HG03280 (cell line): ENCODE measurements around the gene ACAP2.
"Not testable (repeated sequence)": the region's sequence is repeated elsewhere in the genome, so short reads cannot be mapped to it uniquely, and the experiment has no call there.

Source experiments
- ATAC-seq: cut with Tn5 transposase; IDR thresholded peaks from one replicate; pipeline ENCODE4 v1.9.1; 2021; ENCODE audit warnings: mild to moderate bottlenecking, moderate library complexity; ENCODE audit not compliant: unreplicated experiment

Gene ACAP2

DNA sequence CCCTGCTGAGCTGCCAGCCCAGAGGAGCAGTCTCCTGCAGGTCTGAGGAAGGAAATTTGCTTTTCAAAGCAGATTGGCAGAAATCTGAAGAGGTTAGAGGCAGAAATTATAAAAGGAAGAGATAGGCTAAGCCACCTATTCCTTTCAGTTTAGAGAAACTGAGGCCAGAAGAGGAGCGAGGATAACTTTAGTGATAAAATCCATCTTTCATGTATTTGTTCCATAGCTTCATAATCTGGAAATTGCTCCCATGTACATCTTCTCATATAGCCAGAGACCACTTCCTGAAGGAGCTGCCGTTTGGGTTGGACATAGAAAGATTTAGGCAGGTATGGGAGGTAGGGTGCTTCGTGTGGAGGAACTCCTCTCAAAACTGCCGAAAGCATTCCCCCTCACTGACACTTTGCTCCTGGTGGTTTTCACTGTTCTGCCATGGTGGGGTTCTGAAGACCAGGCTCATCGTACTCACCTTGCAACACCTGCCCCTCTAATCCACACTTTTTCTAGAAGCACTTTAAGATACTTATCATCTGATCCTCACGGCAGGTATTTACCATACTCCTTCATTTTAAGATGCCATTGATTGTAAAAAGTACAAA, 670 bp upstream of the ACAP2 start:
- ATAC-seq: no peak

- peak; percentile 4 for ATAC-seq
Measured at GRCh38 chr3:195441992-195442572, 738 bp downstream of the ACAP2 start.

GRCh38 chr3:195441476-195441991, 1.3 kb downstream of the ACAP2 start:
- ATAC-seq: no peak

DNA sequence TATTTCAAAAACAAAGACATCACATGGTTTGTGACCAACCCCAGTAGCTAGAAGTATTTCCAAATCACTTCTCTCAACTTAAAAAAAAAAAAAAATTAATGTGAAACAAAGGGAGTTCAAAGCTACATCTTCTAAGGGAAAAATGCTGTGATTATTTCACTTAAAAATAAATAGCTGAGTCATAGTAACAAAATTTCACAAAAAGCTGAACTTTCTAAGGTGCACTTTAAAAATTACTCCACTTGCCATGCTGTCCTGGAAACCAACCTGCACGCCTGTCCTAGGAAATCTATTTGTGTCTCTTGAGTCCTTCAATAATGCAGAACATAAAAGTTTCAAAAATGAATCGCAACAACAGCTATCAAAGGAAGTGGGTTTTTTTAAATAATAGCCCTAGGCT, 1.8 kb downstream of the ACAP2 start:
- ATAC-seq: no peak

DNA sequence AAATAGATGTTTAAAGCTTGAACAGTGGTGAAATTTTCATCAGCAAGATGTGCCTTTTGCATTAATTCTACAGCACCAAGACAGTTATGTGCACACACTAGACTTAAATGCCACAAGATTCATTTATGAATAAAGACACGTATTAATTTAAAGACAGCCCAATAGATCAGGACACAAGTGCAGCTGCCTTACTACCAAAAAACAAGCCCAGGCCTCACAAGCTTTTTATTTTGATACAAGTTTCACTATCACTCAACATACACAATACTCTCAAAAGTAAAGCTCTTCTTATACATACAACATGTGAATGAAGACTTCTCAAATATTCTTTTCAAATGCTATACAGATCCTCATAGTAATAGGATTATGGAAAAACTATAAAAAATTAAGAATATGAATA, 2.4 kb downstream of the ACAP2 start:
- no peak for ATAC-seq

GRCh38 chr3:195438371-195438770, 4.4 kb downstream of the ACAP2 start:
- ATAC-seq: no peak

DNA sequence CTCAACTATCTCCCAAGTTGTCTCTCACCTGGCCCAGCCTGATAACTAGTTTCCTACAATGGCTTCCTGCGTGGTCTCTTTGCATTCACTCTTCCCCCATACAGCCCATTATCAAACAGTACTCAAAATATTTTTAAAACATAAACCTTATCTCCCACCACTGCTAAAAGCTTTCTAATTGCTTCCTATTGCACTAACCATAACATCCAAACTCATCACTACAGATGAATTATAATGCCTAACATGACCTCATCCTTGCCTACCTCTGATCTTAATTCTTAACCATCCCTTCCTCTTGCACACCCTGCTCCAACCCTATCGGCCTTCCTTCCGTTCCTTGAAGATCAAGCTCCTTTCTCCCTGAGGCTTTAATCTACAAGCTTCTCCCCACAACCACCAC, 17.0 kb downstream of the ACAP2 start:
- ATAC-seq: no peak

DNA sequence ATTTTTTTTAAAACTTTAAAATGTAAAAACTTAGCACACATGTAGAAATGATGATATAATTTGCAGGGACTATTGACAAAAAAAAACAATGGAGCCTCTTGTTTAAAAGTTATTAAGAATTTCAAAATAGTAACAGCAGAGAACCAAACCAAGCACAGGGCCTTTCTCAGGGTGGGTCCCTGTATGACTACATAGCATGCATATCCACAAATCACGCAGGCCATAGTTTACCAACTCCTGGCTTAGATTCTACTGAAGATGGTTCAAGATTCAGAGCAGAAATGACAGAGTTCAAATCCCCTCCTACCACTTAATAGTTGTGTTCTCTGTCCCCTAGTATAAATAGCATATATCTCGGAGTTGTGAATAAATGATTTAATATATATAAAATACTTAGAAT, 19.0 kb downstream of the ACAP2 start:
- ATAC-seq: no peak

DNA sequence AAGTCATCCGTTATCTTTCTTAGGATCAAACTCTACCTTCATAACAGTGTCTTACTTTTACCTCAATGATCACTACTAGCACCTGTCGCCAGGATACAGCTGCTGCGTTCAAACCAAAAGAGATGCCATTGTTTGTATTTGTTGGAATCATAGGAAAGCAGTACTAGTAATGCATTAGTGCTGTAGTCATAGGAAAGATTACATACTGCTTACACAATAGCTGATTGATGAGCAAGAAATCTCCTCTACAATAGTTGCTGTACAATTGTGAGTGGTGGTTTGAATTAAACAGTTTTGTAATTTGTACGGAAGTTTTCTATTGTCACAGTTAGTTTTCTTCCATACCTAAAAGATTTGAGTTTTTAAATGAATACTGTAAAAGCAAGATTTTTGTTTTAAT, 21.4 kb downstream of the ACAP2 start:
- ATAC-seq: no peak

DNA sequence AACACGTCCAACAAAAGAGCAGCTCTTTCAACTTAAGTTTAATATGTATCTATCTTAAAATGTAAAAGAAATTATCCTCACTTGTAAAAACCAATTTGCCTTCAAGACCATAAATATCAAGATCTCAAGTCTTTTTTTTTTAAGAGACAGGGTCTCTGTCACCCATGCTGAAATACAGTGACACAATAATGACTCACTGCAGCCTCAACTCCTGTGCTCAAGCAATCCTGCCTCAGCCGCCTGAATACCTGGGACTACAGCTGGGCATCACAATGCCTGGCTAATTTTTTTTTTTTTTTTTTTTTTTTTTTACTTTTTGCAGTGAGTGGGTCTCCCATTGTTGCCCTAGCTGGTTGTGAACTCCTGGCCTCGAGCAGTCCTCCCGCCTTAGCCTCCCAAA, 26.0 kb downstream of the ACAP2 start:
- ATAC-seq: no peak

GRCh38 chr3:195411836-195412235, 31.0 kb downstream of the ACAP2 start:
- ATAC-seq: no peak

DNA sequence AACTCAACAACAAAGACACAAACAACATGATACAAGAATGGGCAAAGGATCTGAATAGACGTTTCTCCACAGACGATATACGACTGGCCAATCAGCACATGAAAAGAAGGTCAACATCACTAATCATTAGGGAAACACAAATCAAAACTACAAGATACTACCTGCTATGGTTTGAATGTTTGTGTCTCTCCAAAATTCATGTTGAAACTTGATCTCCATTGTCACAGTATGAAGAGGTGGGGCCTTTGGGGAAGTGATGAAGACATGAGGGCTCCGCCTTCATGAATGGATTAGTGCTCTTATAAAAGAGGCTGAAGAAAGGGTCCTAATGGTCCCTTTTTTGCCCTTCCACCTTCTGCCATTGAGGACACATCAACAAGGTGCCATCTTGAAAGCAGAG, 32.3 kb downstream of the ACAP2 start:
- no peak for ATAC-seq

DNA sequence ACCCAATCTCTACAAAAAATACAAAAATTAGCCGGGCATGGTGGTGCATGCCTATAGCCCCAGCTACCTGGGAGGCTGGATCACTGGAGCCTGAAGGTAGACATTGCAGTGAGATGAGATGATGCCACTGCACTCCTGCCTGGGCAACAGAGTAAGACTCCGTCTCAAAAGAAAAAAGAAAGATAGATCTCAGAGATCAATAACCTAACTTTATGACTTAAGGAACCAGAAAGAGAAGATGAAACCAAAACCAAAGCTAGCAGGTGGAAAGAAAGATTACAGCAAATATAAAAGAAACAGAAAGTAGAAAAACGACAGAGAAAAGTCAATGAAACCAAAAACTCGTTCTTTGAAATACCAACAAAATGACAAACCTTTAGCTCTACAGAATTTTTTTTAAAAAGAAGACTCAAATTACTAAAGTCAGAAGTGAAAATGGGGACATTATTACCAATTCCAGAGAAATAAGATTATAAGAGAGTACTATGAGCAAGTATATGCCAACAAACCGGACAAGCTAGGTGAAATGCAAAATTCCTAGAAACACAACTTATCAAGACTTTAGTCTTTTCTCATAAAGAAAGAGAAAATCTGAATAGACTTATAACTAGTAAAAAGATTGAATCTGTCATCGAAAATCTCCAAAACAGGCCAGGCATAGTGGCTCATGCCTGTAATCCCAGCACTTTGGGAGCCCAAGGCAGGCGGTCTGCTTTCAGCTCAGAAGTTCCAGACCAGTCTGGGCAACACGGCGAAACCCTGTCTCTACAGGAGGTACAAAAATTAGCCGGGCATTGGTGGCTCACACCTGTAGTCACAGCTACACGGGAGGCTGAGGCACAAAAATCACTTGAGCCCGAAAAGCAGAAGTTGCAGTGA, 35.0 kb downstream of the ACAP2 start:
- no peak for ATAC-seq

DNA sequence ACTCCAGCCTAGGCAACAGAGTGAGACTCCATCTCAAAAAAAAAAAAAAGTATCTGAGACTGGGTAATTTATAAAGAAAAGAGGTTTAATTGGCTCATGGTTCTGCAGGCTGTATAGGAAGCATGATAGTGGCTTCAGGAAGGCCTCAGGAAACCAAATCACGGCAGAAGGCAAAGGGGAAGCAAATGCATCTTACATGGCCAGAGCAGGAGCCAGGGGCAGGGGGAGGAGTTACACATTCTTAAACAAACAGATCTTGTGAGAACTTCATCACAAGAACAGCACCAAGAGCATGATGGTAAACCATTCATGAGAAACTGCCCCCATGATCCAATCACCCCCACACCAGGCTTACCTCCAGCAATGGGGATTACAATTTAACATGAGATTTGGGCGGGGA, 37.2 kb downstream of the ACAP2 start:
- ATAC-seq: no peak

DNA sequence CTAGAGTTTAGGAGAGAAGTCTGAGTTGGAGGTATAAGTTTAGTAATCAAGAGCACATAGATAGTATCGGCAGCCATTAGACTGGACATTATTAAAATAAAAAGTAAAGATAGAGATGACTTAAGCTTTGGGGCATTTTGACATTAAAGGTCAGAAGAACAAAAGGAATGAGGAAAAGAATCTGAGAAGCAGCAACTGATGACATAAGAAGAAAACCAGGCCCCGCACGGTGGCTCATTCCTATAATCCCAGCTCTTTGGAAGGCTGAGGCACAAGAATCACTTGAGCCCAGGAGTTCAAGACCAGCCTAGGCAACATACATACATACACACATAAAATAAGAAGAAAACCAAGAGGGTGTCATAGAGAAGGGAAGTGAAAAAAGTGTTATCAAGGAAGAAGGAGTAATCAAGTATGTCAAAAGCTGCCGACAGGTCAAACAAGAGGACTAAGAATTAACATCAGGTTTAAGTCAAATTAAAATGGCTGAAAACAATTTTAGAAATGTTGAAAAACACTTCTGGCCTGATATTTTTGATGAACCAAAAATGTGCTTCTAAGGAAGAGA, 38.9 kb downstream of the ACAP2 start:
- ATAC-seq: no peak

DNA sequence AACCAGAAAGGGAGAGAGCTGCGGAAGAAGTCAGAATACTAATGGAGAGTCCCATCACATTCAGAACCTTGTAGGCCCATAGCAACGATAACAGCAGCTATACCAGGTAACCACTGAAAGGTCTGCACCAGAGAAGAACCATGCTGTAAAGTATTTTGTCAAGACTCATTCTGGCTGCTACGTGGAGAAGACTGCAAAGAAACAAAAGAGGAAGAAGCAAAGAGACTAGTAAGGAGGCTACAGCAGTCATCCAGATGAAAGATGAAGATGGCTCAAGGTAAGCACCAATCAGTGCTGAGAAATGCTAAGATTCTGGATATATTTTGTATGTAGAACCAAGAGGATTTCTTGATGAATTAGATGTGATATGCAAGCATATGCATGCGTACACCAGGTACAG, 39.6 kb downstream of the ACAP2 start:
- ATAC-seq: no peak

- ATAC-seq: no peak
Measured at GRCh38 chr3:195401943-195402342, 40.9 kb downstream of the ACAP2 start.

DNA sequence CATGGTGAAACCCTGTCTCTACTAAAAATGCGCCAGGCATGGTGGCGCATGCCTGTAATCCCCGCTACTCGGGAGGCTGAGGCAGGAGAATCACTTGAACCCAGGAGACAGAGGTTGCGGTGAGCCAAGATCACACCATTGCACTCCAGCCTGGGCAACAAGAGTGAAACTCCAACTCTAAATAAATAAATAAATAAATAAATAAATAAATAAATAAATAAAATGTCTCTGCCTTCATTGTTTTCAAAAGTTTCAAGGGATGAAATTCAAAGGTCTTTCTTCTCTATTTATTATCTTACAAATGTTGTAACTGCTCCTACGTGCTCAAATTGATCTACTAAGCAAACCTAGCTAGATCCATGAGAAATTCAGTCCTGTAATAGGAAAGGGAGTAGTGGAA, 44.4 kb downstream of the ACAP2 start:
- ATAC-seq: not testable (repeated sequence)

DNA sequence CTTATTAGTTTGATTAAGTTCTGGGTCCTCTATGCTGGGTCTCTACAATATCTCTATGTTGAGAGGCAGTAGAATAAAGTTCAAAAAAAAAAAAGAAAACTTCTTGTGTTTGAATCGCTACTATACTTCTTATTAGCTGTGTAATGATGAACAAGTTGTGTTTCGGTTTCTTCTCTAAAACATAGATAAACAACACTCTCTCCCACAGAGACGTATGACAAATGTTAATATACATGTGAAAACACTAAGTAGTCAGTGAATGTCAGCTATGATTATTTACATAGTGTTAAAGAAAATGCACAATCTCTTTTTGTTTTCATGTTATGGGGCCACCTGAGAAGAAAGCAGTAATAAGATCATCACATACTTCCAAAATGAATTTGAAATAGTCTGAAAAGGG, 45.3 kb downstream of the ACAP2 start:
- ATAC-seq: no peak

DNA sequence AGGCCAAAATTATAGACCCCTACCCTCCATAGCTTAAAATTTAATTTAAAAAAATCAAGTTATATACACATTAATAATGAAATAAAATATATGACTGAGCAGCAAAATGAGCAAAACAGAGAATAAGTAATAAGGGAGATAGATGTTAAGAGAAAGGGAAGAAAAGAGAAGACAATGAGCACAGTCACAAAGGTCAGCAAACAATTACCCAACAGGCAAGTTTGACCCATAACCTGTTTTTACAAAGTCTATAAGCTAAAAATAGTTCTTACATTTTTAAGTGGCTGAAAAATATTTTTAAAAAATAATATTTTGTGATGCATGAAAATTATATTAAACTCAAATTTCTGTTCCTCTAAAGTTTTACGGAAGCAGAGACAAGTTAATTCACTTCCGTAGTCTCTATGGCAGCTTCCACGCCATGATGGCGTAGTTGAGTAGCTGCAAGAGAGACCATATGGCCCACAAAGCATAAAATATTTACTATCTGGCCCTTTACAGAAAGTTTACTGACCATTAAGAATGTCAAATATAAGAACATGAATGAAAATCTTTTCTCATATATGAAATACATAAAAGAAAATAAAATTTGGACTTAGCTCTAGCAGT, 47.5 kb downstream of the ACAP2 start:
- no peak for ATAC-seq

GRCh38 chr3:195394700-195395099, 48.1 kb downstream of the ACAP2 start:
- peak; percentile 21 for ATAC-seq
